ENCODE results near the gene GPR22.

GPR22 gene

GRCh38 chr7:107479303-107479702, 9.4 kb downstream of the GPR22 start:
- DNase-seq (ENCODE audit: low read depth) = no peak

GRCh38 chr7:107480932-107481331, 11.1 kb downstream of the GPR22 start:
- DNase-seq (ENCODE audit: low read depth) = no peak

- DNase-seq (ENCODE audit: low read depth) = no peak
Measured at GRCh38 chr7:107482571-107482970, 12.7 kb downstream of the GPR22 start.

- DNase-seq (ENCODE audit: low read depth) = no peak
Measured at GRCh38 chr7:107486041-107486440, 16.2 kb downstream of the GPR22 start.

- DNase-seq (ENCODE audit: low read depth) = no peak
Measured at GRCh38 chr7:107492875-107493274, 23.0 kb downstream of the GPR22 start.

GRCh38 chr7:107494315-107494751, 24.5 kb downstream of the GPR22 start:
- DNase-seq (ENCODE audit: low read depth) = no peak

GRCh38 chr7:107494884-107495283, 25.0 kb downstream of the GPR22 start:
- DNase-seq (ENCODE audit: low read depth) = no peak

GRCh38 chr7:107495516-107495915, 25.7 kb downstream of the GPR22 start:
- DNase-seq (ENCODE audit: low read depth) = no peak

GRCh38 chr7:107499731-107500130, 29.9 kb downstream of the GPR22 start:
- DNase-seq (ENCODE audit: low read depth) = no peak

GRCh38 chr7:107501593-107501992, 31.7 kb downstream of the GPR22 start:
- no peak for DNase-seq (ENCODE audit: low read depth)

GRCh38 chr7:107502154-107502553, 32.3 kb downstream of the GPR22 start:
- no peak for DNase-seq (ENCODE audit: low read depth)

- no peak for DNase-seq (ENCODE audit: low read depth)
Measured at GRCh38 chr7:107502797-107503196, 32.9 kb downstream of the GPR22 start.

GRCh38 chr7:107503687-107504086, 33.8 kb downstream of the GPR22 start:
- no peak for DNase-seq (ENCODE audit: low read depth)

- no peak for DNase-seq (ENCODE audit: low read depth)
Measured at GRCh38 chr7:107505362-107505761, 35.5 kb downstream of the GPR22 start.

GRCh38 chr7:107505997-107506673, 36.3 kb downstream of the GPR22 start:
- no peak for DNase-seq (ENCODE audit: low read depth)

- no peak for DNase-seq (ENCODE audit: low read depth)
Measured at GRCh38 chr7:107506674-107507339, 37.0 kb downstream of the GPR22 start.
